RWPE2 (cell line): ENCODE results near the gene BCAN.
A peak's percentile ranks its signal among the peaks of the same experiment; 100 is the strongest.

Experiments
- ATAC-seq: fragments of 200-7000 bp; cut with Tn5 transposase; 3 replicates; pipeline ENCODE4 v1.9.1; 2021; ENCODE audit warnings: low read depth
- DNase-seq: peaks from one replicate; pipeline ENCODE4 v3.0.0-alpha.2; 2020; ENCODE audit warnings: low spot score
- H3K27ac ChIP-seq: fragments of 450-650 bp; 2 replicates; pipeline ENCODE4 v1.5.1; 2017; ENCODE audit warnings: mild to moderate bottlenecking; ENCODE audit not compliant: poor library complexity, severe bottlenecking
- H3K27me3 ChIP-seq: fragments of 250-450 bp; sonication (Bioruptor Pico); 2 replicates; pipeline ENCODE4 v1.5.1; 2021; ENCODE audit warnings: mild to moderate bottlenecking, moderate library complexity; ENCODE audit not compliant: insufficient read depth, poor library complexity, severe bottlenecking
- H3K36me3 ChIP-seq: fragments of 250-450 bp; sonication (Bioruptor Pico); 2 replicates; pipeline ENCODE4 v1.5.1; 2020; ENCODE audit warnings: low read depth, mild to moderate bottlenecking, moderate library complexity
- H3K4me1 ChIP-seq: fragments of 250-450 bp; sonication (Bioruptor Pico); 2 replicates; pipeline ENCODE4 v1.5.1; 2021; ENCODE audit warnings: mild to moderate bottlenecking, moderate library complexity; ENCODE audit not compliant: insufficient read depth, poor library complexity, severe bottlenecking
- H3K4me3 ChIP-seq: fragments of 250-450 bp; sonication (Bioruptor Pico); 2 replicates; pipeline ENCODE4 v1.5.1; 2021; ENCODE audit warnings: mild to moderate bottlenecking, moderate library complexity; ENCODE audit not compliant: severe bottlenecking
- H3K9me3 ChIP-seq: fragments of 250-450 bp; sonication (Bioruptor Pico); 2 replicates; pipeline ENCODE4 v1.5.1; 2021; ENCODE audit warnings: mild to moderate bottlenecking, moderate library complexity; ENCODE audit not compliant: severe bottlenecking
- CTCF ChIP-seq: fragments of 450-650 bp; IDR thresholded peaks from one replicate; pipeline ENCODE4 v1.5.1; 2017; ENCODE audit warnings: mild to moderate bottlenecking, moderate library complexity; ENCODE audit not compliant: poor library complexity, severe bottlenecking

Gene BCAN

GRCh38 chr1:156689953-156690674 lies 48.2 kb downstream of the BCAN start:
- no peaks in the 10 kb centered on the region for H3K36me3 ChIP-seq
- ATAC-seq: no peak
- no peak for TF ChIP-seq CTCF
- no peaks in the 10 kb centered on the region for H3K9me3 ChIP-seq
- H3K4me1 ChIP-seq: peaks cover 55% of the 10 kb centered on the region
- no peak overlapping the region for H3K27ac ChIP-seq
- no peaks in the 10 kb centered on the region for H3K27me3 ChIP-seq
- no peak overlapping the region for H3K4me3 ChIP-seq
- DNase-seq: no peak

DNA sequence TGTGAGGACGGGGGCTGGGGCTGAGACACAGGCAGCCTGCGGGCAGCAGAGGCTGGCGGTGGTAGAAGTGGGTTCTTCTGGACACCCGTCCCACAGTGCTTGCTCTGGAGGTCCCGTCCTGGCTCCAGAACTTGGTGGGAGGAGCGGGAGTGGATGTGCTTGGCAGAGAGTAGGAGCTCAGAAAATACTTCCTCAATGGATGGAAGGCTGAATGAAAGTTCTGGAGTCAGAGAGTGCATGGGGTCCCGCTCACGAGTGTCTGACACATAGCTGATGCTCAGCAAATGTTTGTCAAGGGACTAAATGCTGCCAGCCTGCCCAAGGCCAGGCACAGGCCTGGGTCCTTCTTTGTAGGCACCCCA lies 48.7 kb downstream of the BCAN start:
- no peaks in the 10 kb centered on the region for H3K27me3 ChIP-seq
- no peaks in the 10 kb centered on the region for H3K36me3 ChIP-seq
- no peaks in the 10 kb centered on the region for H3K9me3 ChIP-seq
- ATAC-seq (no peak), DNase-seq (no peak)
- H3K4me3 ChIP-seq: no peak overlapping the region
- H3K27ac ChIP-seq: peak overlapping the region; percentile 31
- peaks cover 55% of the 10 kb centered on the region for H3K4me1 ChIP-seq
- TF ChIP-seq CTCF: no peak

DNA sequence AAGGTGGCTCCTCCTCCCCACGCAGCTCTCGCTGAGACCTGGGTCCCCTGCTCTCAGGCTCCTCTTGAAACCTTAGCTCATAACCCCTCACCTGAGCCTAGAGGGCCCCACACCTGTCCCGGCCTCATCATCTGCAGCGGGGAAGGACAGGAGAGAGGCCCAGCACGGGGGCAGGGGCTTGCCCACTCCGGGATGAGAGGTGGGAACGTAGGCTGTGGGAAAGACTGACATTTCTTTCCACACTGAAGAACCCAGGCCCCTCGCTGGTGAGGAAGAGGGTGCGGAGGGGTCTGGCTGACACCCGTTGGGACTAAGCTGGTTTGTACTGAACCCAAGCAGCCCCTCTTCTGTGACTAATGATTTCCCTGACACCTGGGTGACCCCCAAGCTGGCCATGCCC lies 49.3 kb downstream of the BCAN start:
- Histone ChIP-seq H3K4me1 (peaks cover 51% of the 10 kb centered on the region), H3K4me3 (no peak overlapping the region), H3K27me3 (no peaks in the 10 kb centered on the region), H3K27ac (peak overlapping the region; percentile 31), H3K36me3 (no peaks in the 10 kb centered on the region), H3K9me3 (no peaks in the 10 kb centered on the region)
- no peak for ATAC-seq
- no peak for TF ChIP-seq CTCF
- DNase-seq: peak; percentile 30

DNA sequence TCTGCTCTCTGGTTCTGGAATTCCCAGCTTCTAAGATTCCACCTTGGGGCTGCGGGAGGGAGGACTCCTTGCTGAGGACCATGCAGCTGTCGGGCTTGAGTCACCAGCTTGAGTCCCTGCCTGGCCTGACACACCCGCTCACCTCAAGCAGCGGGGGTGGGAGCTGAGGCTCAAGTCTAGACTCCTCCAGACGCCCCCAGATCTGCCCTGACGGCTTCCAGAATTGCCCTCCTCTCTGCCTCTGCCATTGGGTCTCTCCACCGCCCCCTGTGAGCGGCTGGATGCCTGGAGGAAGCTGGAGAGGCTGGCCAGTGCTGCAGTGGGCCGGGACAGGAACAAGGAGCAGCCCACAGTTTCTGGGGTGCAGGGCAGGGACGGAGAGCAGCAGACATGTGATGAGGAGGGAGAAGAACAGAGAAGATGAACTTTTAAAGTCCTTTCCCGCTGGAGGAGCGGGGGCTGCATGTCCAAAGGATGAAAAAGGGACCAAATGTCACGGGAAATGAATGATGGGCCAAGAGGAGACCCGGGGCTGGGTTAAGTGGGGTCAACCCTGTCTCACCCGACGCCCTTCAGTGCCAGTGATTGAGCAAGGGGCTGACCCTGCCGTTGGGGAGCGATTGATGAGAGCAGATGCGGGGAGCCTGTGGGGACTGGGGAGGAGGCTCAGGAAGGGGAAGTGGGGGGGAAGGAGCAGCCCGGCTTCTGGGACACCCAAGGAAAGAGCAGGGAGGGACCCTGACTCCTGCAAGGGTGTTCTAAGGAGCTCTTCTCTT lies 49.9 kb downstream of the BCAN start:
- Histone ChIP-seq H3K4me1 (peaks cover 44% of the 10 kb centered on the region), H3K4me3 (no peak overlapping the region), H3K27me3 (no peaks in the 10 kb centered on the region), H3K9me3 (no peaks in the 10 kb centered on the region), H3K36me3 (no peaks in the 10 kb centered on the region), H3K27ac (peak overlapping the region; percentile 31)
- peak; percentile 58 for ATAC-seq
- no peak for TF ChIP-seq CTCF
- DNase-seq: no peak
